Fibroblast of pulmonary artery (primary cell): Measurements from ENCODE around the gene MMADHC.

ENCODE experiments used
- DNase-seq: peaks from one replicate; pipeline ENCODE4 v3.0.0-alpha.2; 2010; ENCODE audit warnings: low read depth
- H3K4me3 ChIP-seq: replicated peaks from 2 replicates; pipeline ENCODE4 v1.5.1; 2011; ENCODE audit warnings: low read depth, mild to moderate bottlenecking, control low read depth, low read length, moderate library complexity
- TF ChIP-seq, protein P1 (sequence below): IDR thresholded peaks from 2 replicates; pipeline ENCODE4 v1.5.1; 2011; ENCODE audit warnings: mild to moderate bottlenecking, control low read depth, low read length, inconsistent platforms; ENCODE audit errors: missing control alignments

MMADHC gene

DNA sequence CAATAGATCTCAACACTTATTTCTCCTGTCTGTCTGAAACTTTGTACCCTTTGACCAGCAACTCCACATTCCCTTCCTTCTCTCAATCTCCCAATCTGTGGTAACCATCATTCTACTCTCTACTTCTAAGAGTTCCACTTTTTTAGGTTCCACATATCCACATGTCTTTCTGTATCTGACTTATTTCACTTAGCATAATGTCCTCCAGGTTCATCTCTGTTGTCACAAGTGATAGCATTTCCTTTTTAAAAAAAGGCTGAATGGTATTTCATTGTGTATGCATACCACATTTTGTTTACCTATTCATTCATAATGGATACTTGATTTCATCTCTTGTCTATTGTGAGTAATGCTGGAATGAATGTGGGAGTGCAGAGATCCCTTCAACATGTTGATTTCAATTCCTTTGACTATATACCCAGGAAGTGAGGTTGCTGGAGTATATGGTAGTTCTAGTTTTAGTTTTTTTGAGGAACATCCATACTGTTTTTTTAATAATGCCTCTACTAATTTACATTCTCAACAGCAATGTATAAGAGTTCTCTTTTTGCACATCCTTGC lies 18.8 kb upstream of the MMADHC start:
- peak; percentile 71 for DNase-seq

DNA sequence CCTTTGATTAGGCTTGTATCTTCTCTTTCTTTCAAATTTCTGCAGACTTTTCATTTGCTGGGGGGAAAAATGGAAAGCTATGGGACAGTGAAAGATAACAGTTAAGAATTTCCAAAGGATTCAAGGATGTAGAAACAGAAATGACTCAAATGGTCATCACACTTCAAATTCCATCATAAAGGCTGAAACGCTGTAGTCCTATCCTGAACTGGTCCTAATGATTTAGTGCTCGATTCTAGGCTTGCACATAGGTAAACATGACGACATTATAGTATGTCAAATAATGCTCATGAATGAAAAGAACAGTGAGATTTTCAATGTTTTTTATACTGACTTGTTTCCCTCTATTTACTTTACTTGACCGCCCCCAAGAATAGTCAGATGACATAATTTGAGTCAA lies 15.7 kb upstream of the MMADHC start:
- TF ChIP-seq, protein P1, sequence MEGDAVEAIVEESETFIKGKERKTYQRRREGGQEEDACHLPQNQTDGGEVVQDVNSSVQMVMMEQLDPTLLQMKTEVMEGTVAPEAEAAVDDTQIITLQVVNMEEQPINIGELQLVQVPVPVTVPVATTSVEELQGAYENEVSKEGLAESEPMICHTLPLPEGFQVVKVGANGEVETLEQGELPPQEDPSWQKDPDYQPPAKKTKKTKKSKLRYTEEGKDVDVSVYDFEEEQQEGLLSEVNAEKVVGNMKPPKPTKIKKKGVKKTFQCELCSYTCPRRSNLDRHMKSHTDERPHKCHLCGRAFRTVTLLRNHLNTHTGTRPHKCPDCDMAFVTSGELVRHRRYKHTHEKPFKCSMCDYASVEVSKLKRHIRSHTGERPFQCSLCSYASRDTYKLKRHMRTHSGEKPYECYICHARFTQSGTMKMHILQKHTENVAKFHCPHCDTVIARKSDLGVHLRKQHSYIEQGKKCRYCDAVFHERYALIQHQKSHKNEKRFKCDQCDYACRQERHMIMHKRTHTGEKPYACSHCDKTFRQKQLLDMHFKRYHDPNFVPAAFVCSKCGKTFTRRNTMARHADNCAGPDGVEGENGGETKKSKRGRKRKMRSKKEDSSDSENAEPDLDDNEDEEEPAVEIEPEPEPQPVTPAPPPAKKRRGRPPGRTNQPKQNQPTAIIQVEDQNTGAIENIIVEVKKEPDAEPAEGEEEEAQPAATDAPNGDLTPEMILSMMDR, result no peak
- H3K4me3 ChIP-seq, result no peak overlapping the region
- DNase-seq, result no peak

More for the DNA sequence above, 18.8 kb upstream of the MMADHC start:
- TF ChIP-seq, protein P1, result no peak
- no peak overlapping the region for H3K4me3 ChIP-seq

DNA sequence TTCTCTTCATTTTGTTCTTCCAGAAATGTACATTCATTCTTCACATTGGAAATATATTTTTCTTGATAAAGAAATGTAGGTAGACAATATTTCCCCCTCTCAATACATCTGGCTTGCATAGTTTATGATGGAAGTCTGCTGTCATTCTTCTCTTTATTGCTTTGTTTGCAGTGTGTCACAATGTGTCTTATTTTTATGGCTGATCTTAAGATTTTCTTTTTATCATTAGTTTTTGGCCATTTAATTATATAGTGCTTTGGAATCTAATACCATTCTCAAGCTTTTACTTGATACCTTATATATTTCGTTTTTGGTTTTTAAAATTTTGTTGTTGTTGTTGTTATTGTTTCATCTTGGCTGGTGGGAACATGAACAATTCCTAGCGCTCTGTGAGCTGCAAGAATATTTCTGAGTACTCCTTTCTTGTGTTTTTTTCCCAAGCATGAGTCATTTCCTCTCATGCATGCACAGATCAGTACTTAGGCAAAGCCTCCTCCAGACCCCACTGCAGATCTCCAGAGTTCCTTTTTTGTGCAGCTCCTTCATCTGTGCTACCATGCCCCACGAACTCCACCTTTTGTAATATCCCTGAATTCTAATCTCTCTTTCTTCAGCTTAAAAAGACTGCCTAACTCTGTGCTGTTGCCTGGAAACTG lies 13.7 kb upstream of the MMADHC start:
- H3K4me3 ChIP-seq, result no peak overlapping the region
- peak; percentile 73 for DNase-seq
- TF ChIP-seq, protein P1, result no peak

DNA sequence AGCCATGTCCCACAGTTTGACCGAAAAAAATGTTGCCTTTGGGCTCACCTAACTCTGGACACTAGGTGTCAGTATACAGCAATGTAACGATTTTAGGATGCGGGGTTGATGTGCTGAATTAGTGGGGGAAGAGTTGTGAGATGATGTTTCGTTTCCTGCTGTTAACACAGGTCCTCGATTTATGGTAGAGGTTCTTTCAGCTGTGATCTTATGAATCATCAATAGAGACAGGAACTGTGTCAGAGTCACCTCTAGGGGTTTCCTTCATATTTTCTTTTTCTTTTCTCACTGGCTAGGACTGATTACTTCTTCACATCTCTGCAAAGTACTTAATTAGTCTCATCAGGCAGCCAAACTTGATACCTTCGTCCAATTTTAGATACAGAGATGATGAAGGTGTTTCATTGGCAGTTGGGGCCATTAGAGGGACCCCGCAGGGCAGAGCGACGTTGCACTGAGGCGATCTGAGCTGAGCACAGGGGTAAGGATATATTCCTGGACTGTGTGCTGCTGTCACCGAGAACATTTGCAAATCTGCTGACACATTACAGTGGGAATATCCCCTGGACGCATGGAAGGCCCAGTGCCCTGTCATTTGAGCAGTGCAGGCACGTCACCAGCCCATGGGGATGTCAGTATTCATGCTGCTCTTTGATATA lies 10.2 kb upstream of the MMADHC start:
- DNase-seq, result peak; percentile 94
- H3K4me3 ChIP-seq, result peak overlapping the region; percentile 26
- TF ChIP-seq, protein P1, result peak; percentile 84

DNA sequence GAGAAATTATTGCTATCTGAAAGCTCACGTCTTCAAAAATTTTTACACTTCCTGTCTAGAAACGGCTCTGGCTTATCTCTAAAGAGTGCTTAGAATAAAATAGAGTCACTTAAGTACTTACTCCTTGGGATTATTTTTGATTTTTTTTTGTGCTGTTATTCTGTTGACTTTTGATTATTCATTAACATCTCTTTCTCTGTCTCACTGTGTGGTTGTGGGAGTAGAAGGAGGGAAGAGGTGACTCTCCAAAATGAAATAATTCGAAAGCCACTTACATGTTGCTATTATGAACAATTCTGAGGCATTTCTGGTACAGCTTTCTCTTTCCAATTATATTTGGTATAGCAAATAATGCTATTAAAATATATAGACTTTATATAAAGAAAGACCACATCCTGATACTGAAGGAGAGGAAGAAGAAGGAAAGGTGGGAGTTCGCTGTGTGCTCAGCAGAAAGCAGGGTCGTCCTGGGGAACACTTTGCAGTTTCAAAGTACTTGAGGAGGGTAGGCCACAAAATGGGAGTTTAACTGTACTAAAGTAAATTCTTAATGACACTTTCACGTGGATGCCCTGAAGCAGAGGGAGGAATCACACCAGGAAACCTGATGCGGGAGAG lies 9.6 kb upstream of the MMADHC start:
- TF ChIP-seq, protein P1, result no peak
- H3K4me3 ChIP-seq, result no peak overlapping the region
- DNase-seq, result no peak

DNA sequence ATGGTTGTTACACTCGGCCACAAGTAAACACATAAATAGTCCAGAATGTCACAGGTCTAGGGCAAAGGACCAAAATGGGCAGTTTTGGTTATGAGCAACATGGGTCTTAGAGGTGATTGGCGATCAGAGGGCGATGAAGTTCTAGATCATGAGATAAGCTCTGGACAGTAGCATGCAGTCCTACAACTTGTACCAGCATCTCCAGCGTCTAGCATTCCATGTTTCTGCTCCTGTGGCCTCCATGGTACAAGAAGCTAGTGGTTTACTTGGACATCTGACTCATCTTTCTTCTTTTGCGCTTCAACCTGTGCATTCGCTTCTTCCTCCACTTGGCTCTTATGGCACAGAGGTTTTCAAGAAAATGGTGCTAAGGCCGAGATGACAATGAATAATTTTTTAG lies 8.9 kb upstream of the MMADHC start:
- TF ChIP-seq, protein P1, result no peak
- DNase-seq, result no peak
- H3K4me3 ChIP-seq, result no peak overlapping the region
